CMK (cell line): ENCODE data around the gene KLK6.

Source experiments
- DNase-seq: peaks from one replicate; pipeline ENCODE4 v3.0.0-alpha.2; 2010; ENCODE audit warnings: low read depth

KLK6 gene

DNA sequence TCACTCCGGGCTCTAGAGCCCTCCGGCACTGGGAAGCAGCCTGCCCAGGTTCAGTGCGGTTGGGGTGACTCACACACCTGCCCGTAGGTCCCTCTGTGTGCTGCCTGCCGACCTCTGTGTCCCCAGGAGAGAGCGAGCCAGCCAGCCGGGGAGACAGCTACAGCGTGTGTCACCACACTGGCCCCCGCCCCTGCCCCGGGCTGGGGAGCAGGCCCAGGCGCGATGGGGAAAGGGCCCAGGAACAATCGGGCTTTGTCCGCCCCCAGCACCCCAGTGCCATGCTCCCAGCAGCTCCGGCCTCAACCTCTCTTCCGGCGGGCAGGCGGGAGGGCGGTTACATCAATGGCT lies at the start of gene KLK6:
KLK6 (minus strand) TSS at position 179 of the 348 bp plus-strand sequence. CDS start 1,487 bp downstream, outside the sequence.
- no peak for DNase-seq

DNA sequence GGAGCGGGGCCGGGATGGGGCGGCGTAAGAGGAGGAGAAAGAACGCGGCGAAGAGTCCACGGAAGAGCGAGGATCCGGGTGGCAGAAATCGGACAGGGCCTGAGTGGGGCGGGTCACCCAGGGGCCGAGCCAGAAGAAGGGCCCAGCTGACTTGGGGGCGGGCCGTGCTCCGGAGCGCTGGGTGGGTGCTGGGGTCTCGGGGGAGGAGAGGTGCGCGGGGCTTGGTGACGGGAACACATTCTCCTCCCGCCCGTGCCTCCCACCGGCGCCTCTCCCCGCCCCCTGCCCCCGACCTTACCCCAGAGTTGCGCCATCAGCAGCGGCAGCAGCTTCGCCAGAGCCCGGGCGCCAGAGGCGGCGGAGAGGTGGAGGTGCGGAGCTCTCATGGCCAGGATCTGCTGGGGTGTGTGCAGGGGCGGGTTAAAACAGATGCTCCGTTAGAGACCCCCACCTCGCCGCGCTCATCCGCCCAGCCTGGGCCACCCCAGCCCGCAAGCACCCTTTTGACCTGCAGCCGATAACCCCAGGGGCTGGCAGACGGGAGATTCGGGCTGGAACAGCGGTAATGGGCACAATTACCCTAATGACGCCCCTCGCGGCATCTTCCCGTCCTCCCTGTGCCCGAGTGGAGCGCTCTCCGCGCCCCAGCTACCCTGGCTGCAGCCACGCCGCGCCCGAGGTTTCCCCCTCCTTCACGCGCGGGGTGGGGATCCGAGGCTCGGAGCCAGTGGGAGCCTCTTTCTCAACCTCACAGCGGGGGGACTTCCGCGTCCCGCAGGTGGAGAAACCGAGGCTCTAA lies 49.6 kb upstream of the KLK6 start:
- no peak for DNase-seq

- DNase-seq = peak; percentile 12
Measured at GRCh38 chr19:51016798-51017683, 47.6 kb upstream of the KLK6 start.

- DNase-seq = no peak
Measured at GRCh38 chr19:51015691-51016267, 46.4 kb upstream of the KLK6 start.

DNA sequence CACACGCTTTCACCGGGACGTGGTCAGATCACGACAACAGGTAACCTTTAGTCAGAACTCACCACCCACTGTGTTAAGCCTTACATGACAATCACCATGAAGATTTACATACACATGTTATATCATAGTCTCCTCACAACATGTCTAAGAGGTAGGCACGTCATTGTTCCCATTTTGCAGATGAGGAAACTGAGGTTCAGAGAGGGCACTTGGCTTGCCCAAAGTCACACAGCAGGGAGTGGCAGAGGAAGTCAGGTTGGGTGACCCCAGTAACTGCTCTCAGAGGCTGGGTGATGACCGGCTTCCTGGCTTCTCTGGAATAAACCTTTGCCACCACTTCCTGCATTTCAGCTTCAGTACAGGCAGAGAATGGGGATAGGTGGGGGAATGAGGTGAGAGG lies 44.9 kb upstream of the KLK6 start:
- DNase-seq = no peak

DNA sequence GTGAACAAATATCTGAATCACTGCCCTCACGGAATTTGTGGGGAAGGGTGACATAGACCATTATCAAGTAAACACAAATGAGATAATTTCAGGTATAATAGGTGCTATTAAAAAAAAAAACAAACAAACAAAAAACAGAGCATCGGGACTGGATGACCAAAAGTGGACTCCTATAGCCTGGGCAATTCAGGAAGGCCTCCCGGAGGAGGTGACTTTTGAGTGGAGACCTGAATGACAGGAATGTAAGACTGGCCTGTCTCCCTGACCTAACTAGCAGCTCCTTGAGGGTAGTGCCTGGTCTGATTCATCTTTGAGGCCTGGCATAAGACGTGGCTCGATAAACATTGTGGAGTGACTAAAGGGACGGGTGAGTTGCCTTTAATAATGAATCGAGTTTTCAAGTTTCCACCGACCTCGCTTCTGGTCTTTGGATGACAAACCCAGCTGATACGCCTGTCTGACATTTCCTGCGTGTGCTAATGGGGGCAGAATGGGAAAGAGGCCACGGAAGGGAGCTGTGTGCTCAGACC lies 43.3 kb upstream of the KLK6 start:
- DNase-seq = no peak

GRCh38 chr19:51010066-51010795 lies 40.8 kb upstream of the KLK6 start:
- DNase-seq = no peak

DNA sequence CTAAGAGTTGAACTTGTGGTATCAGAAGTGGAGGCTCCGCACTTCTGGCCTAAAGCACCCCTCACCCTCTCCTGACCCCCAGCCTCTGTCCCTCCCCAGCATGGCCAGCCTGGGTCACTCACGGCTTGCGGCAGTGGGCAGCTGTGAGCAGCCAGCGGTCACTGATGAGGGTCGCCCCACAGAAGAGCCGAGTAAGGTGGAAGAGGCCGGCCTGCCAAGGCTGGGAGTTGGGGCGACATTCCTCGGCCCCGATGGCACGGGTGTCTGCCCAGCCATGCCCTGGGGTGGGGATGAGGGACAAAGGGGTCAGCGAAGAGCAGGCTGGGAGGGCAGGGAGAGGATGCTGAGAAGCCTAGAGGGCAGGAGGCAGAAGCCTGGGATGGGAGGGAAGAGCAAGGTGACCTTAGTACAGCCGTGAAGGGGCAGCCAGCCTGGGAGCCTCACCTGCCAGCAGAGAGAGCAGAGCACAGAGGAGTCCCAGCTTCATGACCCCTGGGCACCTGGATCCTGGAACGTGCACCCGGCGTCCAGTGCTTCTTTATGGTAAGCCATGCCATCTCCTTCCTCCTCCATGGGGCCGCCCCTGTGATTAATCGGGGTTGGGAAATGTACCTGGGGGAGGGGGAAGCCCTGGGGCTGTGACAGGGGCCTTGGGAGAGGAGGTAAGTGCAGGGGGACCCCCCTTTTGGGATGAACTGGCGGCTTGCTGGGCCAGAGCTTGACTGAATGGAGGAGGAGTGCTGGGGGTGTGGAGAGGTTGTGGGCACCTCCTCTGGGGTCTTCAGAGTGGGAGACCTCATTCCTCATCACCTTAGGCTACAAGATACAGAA lies 39.9 kb upstream of the KLK6 start:
- no peak for DNase-seq

DNA sequence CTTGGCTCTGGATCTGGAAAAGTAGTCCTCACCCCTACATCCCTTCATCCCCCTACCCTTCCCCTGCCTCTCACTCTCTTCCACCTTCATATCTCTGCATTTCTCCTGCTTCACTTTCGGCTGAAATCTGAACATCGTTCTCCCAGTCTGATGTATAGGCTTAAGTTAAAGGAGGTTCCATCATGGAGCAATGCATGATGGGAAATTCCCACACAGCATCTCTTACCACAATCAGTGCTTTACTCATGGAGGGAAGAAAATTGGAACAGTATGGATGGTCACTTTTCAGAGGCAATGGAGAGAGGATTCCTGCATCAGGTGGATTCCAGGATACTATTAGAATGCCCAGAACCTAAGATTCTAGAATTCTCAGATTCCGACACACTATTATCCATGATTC lies 38.1 kb upstream of the KLK6 start:
- DNase-seq = no peak

DNA sequence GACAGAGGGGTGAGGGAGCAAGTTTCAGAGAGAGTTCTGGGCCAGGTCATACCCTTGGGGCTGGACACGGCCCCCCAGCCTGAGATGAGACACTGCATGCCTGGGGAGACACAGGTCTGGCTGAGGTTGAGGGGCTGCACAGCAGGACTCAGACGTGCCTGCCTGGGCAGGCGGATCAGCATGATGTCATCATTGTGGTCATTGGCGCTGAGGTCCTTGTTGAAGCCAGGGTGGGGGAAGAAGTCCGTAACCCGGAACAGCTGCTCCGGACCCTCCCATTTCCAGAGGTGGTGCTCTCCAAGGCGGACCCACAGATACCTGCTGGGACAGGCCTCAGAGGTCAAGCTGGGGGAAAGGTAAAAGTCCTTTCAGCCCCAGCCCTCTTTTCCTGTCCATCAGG lies 37.0 kb upstream of the KLK6 start:
- no peak for DNase-seq

DNA sequence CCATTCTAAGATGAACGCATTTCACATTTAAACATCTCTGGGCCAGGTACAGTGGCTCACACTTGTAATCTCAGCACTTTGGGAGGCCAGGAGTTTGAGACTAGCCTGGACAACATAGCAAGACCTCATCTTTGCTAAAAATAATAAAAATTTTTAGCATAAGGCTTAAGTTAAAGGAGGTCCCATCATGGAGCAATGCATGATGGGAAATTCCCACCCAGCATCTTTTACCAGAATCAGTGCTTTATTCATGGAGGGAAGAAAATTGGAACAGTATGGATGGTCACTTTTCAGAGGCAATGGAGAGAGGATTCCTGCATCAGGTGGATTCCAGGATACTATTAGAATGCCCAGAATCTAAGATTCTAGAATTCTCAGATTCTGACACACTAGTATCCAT lies 35.9 kb upstream of the KLK6 start:
- DNase-seq = no peak

DNA sequence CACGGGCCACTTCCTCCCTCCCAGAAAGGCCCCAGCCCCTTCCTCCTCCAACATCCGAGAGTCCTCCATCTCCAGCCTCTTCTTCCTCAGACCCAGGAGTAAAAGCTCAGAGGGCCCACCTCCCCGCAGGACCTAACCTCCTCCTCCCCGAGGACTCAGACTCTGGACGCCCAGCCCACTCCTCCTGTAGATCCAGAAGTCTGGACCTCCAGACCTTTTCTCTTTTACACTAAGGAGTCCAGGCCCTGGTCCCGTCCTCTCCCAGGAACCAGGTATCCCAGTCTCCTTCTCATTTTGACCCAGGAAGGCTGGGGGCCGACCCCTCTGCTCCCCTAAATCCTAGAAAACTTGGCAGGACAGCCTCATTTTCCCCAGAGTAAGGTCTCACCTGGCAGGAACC lies 33.9 kb upstream of the KLK6 start:
- no peak for DNase-seq

GRCh38 chr19:51002542-51003311 lies 33.3 kb upstream of the KLK6 start:
- peak; percentile 26 for DNase-seq

GRCh38 chr19:51002089-51002532 lies 32.7 kb upstream of the KLK6 start:
- no peak for DNase-seq

DNA sequence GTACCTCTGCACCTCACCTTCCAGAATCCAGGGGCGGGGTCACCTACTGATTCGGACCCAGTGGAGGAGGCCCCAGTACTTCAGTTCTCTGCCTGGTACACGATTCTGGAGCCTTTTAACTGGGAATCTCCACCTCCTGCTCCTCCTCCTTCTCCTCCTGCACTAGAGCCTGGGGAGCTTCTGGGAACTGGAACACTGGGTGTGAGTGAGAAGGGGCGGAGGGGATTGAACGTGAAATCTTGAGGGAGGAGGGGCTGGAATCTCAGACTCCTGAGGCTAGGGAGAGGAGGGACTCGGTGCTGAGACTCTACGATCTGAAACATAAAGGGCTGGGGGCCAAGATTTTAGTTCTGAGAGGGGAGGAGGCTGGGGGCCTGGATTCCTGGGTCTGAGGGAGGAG lies 32.1 kb upstream of the KLK6 start, which contains the start of gene KLK8:
KLK8 (minus strand) TSS at position 90 of the 400 bp plus-strand sequence. CDS start 437 bp downstream, outside the sequence.
- DNase-seq = no peak

GRCh38 chr19:51000981-51001380 lies 31.6 kb upstream of the KLK6 start:
- DNase-seq = no peak

- DNase-seq = no peak
Measured at GRCh38 chr19:51000426-51000825, 31.0 kb upstream of the KLK6 start.

DNA sequence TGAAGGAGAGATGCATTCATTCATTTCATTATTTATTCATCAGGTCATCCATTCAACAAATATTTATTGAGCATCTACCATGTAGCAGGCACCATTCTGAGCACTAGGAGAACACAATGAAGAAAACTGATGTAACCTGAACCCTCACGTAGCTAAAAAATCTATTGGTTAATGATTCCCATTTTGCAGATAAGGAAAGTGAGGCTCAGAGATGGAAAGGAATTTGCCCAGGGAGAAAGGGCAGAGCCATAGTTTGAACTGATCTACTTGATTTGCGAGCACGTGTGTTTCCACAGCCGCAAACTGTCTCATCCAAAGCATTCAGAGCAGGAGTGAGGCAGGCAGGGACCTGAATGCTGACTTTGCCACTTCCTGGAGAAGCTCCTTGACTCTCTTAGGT lies 29.3 kb upstream of the KLK6 start:
- DNase-seq = no peak

DNA sequence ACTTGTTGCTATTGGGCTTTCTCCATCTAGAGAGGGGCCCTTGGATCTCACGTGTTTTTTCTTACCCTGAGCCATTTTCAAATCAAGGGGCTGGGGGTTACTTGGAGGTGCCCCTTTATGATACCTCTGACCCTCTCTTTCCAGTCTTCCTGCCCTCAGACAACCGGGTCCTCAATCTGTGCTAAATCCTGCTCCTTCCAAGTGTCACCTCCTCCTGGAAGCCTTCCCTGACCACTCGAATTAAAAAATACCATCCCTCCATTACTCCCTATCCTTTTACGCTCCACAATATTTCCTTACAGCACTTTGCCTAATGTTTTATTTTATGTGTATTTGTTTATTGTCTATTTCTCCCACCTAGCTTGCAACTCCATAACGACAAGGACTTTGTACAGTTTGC lies 28.7 kb upstream of the KLK6 start:
- DNase-seq = no peak

GRCh38 chr19:50994129-50994528 lies 24.7 kb upstream of the KLK6 start:
- peak; percentile 18 for DNase-seq
